Upper lobe of left lung (tissue), 4 donors: ENCODE results near the gene SAMD7.

Source experiments
- EP300 ChIP-seq, 4 donors: sonication (generic); formaldehyde crosslinking; IDR thresholded peaks; one replicate each; pipeline ENCODE4 v1.5.1; 2017; ENCODE audit warnings: antibody characterized with exemption in 4 of 4, control low read depth in 2 of 4
- POLR2A ChIP-seq, 4 donors: fragments of 450-650 bp; IDR thresholded peaks; one replicate each; pipeline ENCODE4 v1.5.1; 2016 to 2017; ENCODE audit warnings: antibody characterized with exemption in 4 of 4, mild to moderate bottlenecking in 2 of 4
- POLR2AphosphoS5 ChIP-seq, 2 donors: sonication (generic); formaldehyde crosslinking; IDR thresholded peaks; one replicate each; pipeline ENCODE4 v1.5.1; 2017; ENCODE audit warnings: antibody characterized with exemption in 2 of 2
- TF ChIP-seq, protein P1 (sequence below), 6 experiments: fragments of 450-650 bp in 4 of 6; fragments of 200-600 bp in 2 of 6; sonication (generic) in 2 of 6; IDR thresholded peaks; one replicate each; pipeline ENCODE4 v1.5.1; 2016 to 2019; ENCODE audit warnings: antibody characterized with exemption in 6 of 6

DNA sequence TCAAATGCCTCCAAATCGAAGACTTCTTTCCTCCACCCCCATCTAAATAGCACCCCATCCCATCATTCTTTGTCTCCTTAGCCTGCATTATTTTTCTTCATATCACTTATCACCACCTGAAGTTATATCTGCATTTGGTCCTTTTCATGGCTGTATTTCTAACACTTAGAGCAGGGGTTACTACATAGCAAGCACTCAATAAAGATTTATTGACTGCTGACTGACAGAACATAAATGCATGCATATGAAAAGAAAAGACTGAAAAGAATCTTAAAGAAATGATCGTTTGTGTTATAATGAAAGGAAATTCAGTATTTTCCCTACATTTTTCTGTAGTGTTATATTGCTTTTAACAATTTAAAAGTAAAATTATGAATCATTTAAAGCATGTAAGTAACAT, 43.0 kb upstream of the SAMD7 start:
- TF ChIP-seq, protein P1, sequence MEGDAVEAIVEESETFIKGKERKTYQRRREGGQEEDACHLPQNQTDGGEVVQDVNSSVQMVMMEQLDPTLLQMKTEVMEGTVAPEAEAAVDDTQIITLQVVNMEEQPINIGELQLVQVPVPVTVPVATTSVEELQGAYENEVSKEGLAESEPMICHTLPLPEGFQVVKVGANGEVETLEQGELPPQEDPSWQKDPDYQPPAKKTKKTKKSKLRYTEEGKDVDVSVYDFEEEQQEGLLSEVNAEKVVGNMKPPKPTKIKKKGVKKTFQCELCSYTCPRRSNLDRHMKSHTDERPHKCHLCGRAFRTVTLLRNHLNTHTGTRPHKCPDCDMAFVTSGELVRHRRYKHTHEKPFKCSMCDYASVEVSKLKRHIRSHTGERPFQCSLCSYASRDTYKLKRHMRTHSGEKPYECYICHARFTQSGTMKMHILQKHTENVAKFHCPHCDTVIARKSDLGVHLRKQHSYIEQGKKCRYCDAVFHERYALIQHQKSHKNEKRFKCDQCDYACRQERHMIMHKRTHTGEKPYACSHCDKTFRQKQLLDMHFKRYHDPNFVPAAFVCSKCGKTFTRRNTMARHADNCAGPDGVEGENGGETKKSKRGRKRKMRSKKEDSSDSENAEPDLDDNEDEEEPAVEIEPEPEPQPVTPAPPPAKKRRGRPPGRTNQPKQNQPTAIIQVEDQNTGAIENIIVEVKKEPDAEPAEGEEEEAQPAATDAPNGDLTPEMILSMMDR (IDR thresholded peaks at IDR 0.05): no peak
- TF ChIP-seq POLR2A (IDR thresholded peaks at IDR 0.05) (no peak), POLR2AphosphoS5 (IDR thresholded peaks at IDR 0.05) (no peak), EP300 (IDR thresholded peaks at IDR 0.05) (no peak)
